Dermis microvascular lymphatic vessel endothelial cell (primary cell): Measurements from ENCODE around the gene ZFP91. TPM values are rescaled to one million over a fixed set of nuclear protein-coding genes. Genes with fewer than 3 reads are reported as not detected.
A peak's percentile ranks its signal among the peaks of the same experiment; 100 is the strongest.
"Not testable (repeated sequence)": the region's sequence is repeated elsewhere in the genome, so short reads cannot be mapped to it uniquely, and the experiment has no call there.

Source experiments
- DNase-seq, 2 donors: peaks; one replicate each; pipeline versions ENCODE4 v3.0.0 to v3.0.0-alpha.2; 2010; ENCODE audit warnings: low read depth in 2 of 2
- total RNA-seq: library from RNA; depleted of rRNA; stranded (reverse); fragments of >200 nt; gene quantifications from 2 replicates; pipeline ENCODE4 v1.2.1, GENCODE V29; 2014

Gene ZFP91
- 35.2 and 35.3 TPM in 2 replicates for total RNA-seq

GRCh38 chr11:58578635-58579191, at the start of gene ZFP91:
TSS of gene ZFP91 (plus strand) at chr11:58579063. CDS start at chr11:58579282, 219 bp downstream.
- peak; percentile 93 to 99 for DNase-seq

DNA sequence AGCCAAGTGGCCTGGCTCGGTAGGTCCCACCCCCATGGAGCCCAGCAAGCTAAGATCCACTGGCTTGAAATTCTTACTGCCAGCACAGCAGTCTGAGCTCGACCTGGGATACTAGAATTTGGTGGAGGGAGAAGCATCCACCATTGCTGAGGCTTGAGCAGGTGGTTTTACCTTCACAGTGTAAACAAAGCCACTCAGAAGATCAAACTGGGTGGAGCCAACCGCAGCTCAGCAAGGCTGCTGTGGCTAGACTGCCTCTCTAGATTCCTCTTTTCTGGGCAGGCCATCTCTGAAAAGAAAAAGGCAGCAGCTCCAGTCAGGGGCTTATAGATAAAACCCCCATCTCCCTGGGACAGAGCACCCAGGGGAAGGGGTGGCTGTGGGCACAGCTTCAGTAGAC, 48.6 kb upstream of the ZFP91 start:
- DNase-seq: no peak

DNA sequence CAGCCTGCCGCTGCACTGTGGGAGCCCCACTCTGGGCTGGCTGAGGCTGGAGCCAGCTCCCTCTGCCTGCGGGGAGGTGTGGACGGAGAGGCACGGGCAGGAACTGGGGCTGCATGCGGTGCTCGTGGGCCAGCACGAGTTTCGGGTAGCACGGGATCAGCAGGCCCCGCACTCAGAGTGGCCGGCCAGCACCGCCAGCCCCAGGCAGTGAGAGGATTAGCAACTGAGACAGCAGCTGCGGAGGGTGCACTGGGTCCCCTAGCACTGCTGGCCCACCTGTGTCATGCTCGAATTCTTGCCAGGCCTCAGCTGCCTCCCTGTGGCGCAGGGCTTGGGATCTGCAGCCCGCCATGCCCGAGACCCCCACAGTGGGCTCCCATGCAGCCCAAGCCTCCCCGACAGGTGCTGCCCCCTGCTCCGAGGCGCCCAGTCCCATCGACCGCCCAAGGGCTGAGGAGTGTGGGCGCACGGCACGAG, 47.0 kb upstream of the ZFP91 start:
- no peak for DNase-seq

GRCh38 chr11:58546841-58547240, 32.0 kb upstream of the ZFP91 start:
- DNase-seq: no peak

GRCh38 chr11:58549644-58550043, 29.2 kb upstream of the ZFP91 start:
- no peak for DNase-seq

- no peak for DNase-seq
These were observed 18.0 kb upstream of the ZFP91 start for GRCh38 chr11:58560842-58561241.

DNA sequence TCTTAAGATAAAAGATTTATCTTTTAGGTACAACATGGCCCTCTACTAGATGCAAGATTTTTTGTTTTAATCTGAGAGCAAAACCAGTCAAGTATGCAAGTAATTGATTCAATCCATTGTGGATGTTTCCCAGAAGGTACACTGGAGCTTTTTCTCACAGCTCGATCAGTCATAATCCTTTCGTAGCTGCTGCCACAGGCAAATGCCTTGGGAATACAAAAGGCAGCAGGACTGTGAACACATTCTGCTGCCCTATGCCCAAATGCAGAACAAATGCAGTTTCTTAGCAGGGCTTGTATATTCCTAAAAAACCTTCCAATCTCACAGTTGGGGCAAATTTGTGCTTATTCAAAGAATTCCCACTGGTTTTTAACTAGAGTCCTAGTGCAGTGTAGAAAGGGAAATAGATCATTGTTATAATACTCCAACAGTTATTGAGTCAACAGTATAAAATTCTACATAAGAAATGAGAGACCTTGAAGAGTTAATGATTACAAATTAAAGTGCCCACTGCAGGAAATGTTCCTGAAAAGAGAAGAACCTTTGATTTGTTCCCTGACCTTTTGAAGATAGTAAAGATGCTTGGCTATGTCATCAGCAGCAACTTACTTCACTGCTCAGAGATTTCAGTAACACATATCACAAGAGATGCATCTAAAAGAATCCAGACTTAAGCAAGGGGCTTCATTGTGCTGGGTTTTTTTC, 17.3 kb upstream of the ZFP91 start:
- DNase-seq: no peak

GRCh38 chr11:58562375-58562800, 16.5 kb upstream of the ZFP91 start:
- DNase-seq: no peak

DNA sequence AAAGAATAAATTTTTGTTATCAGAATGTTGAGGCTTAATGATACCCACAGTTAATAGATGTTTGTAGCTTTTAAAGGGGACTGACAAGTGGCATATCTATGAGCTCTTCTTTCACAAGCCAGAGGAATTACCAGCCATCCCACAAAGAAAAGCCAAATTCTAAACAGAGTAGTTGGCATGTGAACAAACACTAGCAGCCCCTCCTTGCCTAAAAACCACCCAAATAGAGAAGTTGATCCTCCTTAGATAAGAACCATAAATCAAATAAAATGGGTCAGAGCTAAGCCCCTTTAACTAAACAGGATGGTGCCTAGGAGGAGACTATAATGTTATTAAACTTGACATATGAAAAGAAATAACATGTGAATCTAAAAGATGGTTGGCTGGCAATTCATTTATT, 14.6 kb upstream of the ZFP91 start:
- DNase-seq: no peak

DNA sequence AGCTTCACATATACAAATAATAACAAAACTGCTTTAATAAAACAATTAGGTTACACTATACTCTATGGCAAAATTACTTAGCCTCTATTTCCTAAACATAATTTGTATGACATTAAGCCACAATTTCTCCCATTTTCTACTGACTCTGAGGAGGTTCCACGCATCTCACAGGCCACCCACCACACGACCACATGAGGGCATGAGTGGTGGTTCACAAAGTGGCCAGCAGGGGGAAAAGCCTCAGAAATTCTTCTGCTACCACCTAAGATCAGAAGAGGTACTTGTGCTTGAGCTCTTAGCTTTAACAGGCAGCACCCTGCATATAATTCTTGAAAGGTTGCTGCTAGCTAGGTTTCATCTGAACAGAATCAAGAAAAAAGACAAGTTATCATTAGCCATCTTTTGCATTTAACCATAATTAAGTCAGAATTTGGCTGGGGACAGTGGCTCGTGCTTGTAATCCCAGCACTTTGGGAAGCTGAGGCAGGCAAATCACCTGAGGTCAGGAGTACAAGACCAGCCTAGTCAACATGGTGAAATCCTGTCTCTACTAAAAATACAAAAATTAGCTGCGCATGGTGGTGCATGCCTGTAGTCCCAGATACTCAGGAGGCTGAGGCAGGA, 10.9 kb upstream of the ZFP91 start:
- peak; percentile 27 to 70 for DNase-seq

GRCh38 chr11:58572906-58573305, 6.0 kb upstream of the ZFP91 start:
- DNase-seq: not testable (repeated sequence)

GRCh38 chr11:58573451-58574104, 5.3 kb upstream of the ZFP91 start:
- peak; percentile 33 to 76 for DNase-seq

- no peak for DNase-seq
These were observed 4.0 kb upstream of the ZFP91 start for GRCh38 chr11:58574881-58575280.

DNA sequence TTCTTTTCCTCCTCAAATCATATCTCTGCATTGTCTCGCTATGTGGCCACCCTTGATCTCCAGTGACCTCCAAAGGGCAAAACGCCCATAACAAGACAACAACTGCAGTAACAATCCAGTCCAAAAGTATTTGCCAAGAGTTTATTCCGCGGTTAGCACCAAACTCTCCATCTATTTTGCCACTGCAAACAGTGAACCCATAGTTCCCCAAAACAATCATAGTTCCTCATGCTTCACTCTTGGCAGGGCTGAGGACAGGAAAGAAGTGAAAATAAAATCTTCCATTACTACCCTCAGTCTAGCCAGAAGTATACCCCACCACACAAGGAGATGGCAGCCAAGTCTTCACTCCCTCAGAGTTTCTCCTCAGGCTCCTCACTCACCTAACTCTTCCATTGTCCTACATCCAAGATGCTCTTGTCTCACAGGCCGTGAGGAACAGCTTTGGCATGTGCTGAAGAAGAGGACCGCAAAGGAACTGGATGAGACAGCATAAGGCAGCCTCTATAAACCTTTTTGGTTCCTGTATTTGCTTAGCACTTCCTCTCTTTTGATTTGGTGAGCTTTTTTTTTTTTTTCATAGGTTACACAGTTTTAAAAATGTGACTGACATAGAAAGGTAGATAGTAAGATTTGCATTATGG, 3.4 kb upstream of the ZFP91 start, which contains the start of gene LPXN:
Gene LPXN, minus strand, starts transcription at position 480 of the 644 bp plus-strand sequence. Its CDS starts 84 bp downstream, at position 396.
- DNase-seq: peak in 1 of 2 donors; percentile 18

GRCh38 chr11:58576887-58577471, 1.9 kb upstream of the ZFP91 start:
- peak; percentile 14 to 47 for DNase-seq

GRCh38 chr11:58577555-58578135, 1.2 kb upstream of the ZFP91 start:
- peak; percentile 45 to 88 for DNase-seq

GRCh38 chr11:58578136-58578634, 678 bp upstream of the ZFP91 start:
- DNase-seq: peak; percentile 98 to 99

- peak; percentile 87 to 93 for DNase-seq
These were observed 598 bp downstream of the ZFP91 start for GRCh38 chr11:58579192-58580129.

GRCh38 chr11:58580311-58580710, 1.4 kb downstream of the ZFP91 start:
- DNase-seq: no peak
